Prostate gland (tissue), 2 donors: ENCODE results near the gene PDIA5. TPM values are rescaled to one million over a fixed set of nuclear protein-coding genes. Genes with fewer than 3 reads are reported as not detected.

ENCODE experiments used
- DNase-seq: peaks from one replicate; pipeline ENCODE4 v3.0.0-alpha.2; 2019; ENCODE audit warnings: low spot score
- H3K27ac ChIP-seq, 2 donors: fragments of 200-600 bp; sonication (generic); 2 replicates each; pipeline ENCODE4 v1.5.1; 2017 to 2019
- H3K27me3 ChIP-seq: fragments of 200-600 bp; sonication (generic); replicated peaks from 2 replicates; pipeline ENCODE4 v1.5.1; 2019; ENCODE audit not compliant: insufficient read depth
- H3K36me3 ChIP-seq, 2 donors: fragments of 200-600 bp; sonication (generic); 1 replicate in 1 of 2; 2 replicates in 1 of 2; pipeline versions ENCODE4 v1.5.1 to v1.8.1; 2017 to 2019
- H3K4me1 ChIP-seq: fragments of 200-600 bp; sonication (generic); replicated peaks from 2 replicates; pipeline ENCODE4 v1.5.1; 2019
- H3K4me3 ChIP-seq, 2 donors: fragments of 200-600 bp; sonication (generic); 2 replicates each; pipeline ENCODE4 v1.5.1; 2017 to 2019
- H3K9me3 ChIP-seq: fragments of 200-600 bp; sonication (generic); 2 replicates; pipeline ENCODE4 v1.5.1; 2017
- CTCF ChIP-seq, 4 experiments: fragments of 200-600 bp in 2 of 4; fragments of 450-650 bp in 2 of 4; sonication (generic) in 2 of 4; IDR thresholded peaks; 1 replicate in 3 of 4; 2 replicates in 1 of 4; pipeline ENCODE4 v1.5.1; 2016 to 2019; ENCODE audit warnings: antibody characterized with exemption in 4 of 4, mild to moderate bottlenecking in 2 of 4, moderate library complexity in 2 of 4
- POLR2A ChIP-seq: fragments of 450-650 bp; IDR thresholded peaks from one replicate; pipeline ENCODE4 v1.6.1; 2016; ENCODE audit warnings: antibody characterized with exemption, mild to moderate bottlenecking
- POLR2AphosphoS5 ChIP-seq: sonication (generic); formaldehyde crosslinking; IDR thresholded peaks from one replicate; pipeline ENCODE4 v1.6.1; 2017; ENCODE audit warnings: antibody characterized with exemption
- WGBS: methylation state at CpG from one replicate; pipeline ENCODE4 v1.1.5; 2018; 5-methylcytosine and 5-hydroxymethylcytosine counted together
- intact Hi-C: fragments of 100-400 bp; cut with DNase I; formaldehyde crosslinking; loops from one replicate; pipeline ENCODE4 v1.14.2; 2022
- total RNA-seq, 2 donors: library from RNA; depleted of rRNA; stranded (reverse); fragments of >200 nt; gene quantifications; one replicate each; pipeline ENCODE4 v1.1.0, GENCODE V29; 2016

PDIA5 gene
- total RNA-seq, 2 donors from 2014 or later: 67.9 to 75.9 TPM

GRCh38 chr3:123026565-123027291, 40.1 kb upstream of the PDIA5 start:
- Histone ChIP-seq H3K36me3 (no peaks in the 10 kb centered on the region), H3K27ac (no peak overlapping the region), H3K9me3 (no peaks in the 10 kb centered on the region), H3K27me3 (no peaks in the 10 kb centered on the region), H3K4me3 (peak overlapping the region; percentile 26 to 45), H3K4me1 (no peaks in the 10 kb centered on the region)
- under 1% methylated on average over 49 of the region's 62 CpGs for WGBS
- intact Hi-C loops: loop anchor here (5.0 to 10.0 kb wide), 4 partner anchors 84 to 1479 kb away; partner anchors contain the start of gene POLQ
- no peak for DNase-seq
- TF ChIP-seq POLR2AphosphoS5: no peak
- TF ChIP-seq CTCF (IDR thresholded peaks at IDR 0.05): no peak
- TF ChIP-seq POLR2A: no peak

- Histone ChIP-seq H3K36me3 (no peaks in the 10 kb centered on the region), H3K27ac (no peak within 1 kb of the TSS), H3K4me1 (no peaks in the 10 kb centered on the region), H3K27me3 (no peaks in the 10 kb centered on the region), H3K4me3 (peak within 1 kb of the TSS; percentile 26 to 45), H3K9me3 (no peaks in the 10 kb centered on the region)
- intact Hi-C loops: loop anchor here (5.0 to 10.0 kb wide), 4 partner anchors 85 to 1480 kb away; partner anchors contain the start of gene POLQ
- DNase-seq: no peak
- TF ChIP-seq POLR2A (no peak), CTCF (IDR thresholded peaks at IDR 0.05) (peak in 3 of 4 experiments; percentile 22 to 38 (median 33))
- WGBS: 1% methylated on average over 87 of the region's 94 CpGs
These were observed 39.3 kb upstream of the PDIA5 start, which contains the start of gene SEMA5B for GRCh38 chr3:123027292-123028232. TSS of gene SEMA5B (minus strand) at chr3:123027763. CDS start at chr3:122961263, 66,500 bp downstream.

- Histone ChIP-seq H3K9me3 (no peaks in the 10 kb centered on the region), H3K27ac (no peak overlapping the region), H3K36me3 (no peaks in the 10 kb centered on the region), H3K4me3 (peak overlapping the region; percentile 26 to 45), H3K4me1 (no peaks in the 10 kb centered on the region), H3K27me3 (no peaks in the 10 kb centered on the region)
- intact Hi-C loops: loop anchor here (5.0 to 10.0 kb wide), 4 partner anchors 86 to 1481 kb away; partner anchors contain the start of gene POLQ
- TF ChIP-seq POLR2A: no peak
- TF ChIP-seq POLR2AphosphoS5: no peak
- peak in 2 of 4 experiments; percentile 51 to 60 for TF ChIP-seq CTCF (IDR thresholded peaks at IDR 0.05)
- peak; percentile 25 for DNase-seq
- 1% methylated on average over 21 of the region's 21 CpGs for WGBS
These were observed 38.5 kb upstream of the PDIA5 start for GRCh38 chr3:123028233-123028828.

DNA sequence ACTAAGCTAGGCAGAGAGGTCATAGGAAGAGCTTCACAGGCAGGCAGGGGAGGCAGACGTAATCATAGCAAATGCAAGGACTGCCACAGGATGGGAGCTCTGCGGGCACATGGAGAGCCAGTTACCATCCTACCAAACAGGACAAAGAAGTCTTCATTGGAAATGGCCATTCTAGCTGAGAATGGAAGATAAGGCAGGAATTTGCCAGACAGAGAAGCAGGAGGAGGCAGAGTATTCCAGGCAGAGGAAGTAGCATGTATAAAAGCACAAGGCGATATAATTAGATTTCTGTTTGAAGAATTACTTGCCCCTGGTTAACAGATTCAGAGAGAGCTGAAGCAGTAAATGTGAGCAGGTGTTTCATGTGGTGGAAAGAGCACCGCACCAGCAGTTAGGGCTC, 35.8 kb upstream of the PDIA5 start:
- no peaks in the 10 kb centered on the region for H3K27me3 ChIP-seq
- intact Hi-C loops: no loop called here
- H3K4me1 ChIP-seq: no peaks in the 10 kb centered on the region
- no peak for DNase-seq
- H3K27ac ChIP-seq: no peak overlapping the region
- no peaks in the 10 kb centered on the region for H3K36me3 ChIP-seq
- H3K4me3 ChIP-seq: no peak overlapping the region
- no peak for TF ChIP-seq POLR2AphosphoS5
- no peaks in the 10 kb centered on the region for H3K9me3 ChIP-seq
- WGBS: 86% methylated on average over 4 of the region's 4 CpGs

DNA sequence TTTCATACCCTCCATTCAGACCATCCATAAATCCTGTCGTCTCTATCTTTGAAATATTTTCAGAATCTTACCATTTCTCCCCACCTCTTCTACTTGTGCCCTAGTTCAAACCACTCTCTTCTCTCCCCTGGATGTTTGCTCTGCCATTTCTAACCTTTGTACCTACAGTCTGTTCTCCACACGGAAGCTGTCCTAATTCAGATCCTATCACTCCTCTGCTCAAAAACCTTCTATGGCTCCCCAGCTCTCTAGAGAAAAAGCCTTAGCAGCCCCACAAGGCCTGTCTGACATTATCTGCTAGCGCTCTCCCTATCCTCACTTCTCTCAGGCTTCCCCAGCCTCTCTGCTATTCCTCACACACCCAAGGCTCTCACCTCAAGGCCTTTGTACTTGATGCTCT, 34.8 kb upstream of the PDIA5 start:
- no peaks in the 10 kb centered on the region for H3K36me3 ChIP-seq
- TF ChIP-seq POLR2A (no peak), POLR2AphosphoS5 (no peak), CTCF (IDR thresholded peaks at IDR 0.05) (no peak)
- H3K4me1 ChIP-seq: no peaks in the 10 kb centered on the region
- no peaks in the 10 kb centered on the region for H3K27me3 ChIP-seq
- DNase-seq: no peak
- H3K4me3 ChIP-seq: no peak overlapping the region
- H3K9me3 ChIP-seq: no peaks in the 10 kb centered on the region
- WGBS: 82% methylated on average over 3 of the region's 3 CpGs
- no peak overlapping the region for H3K27ac ChIP-seq
- intact Hi-C loops: no loop called here
